Choroid plexus epithelial cell (primary cell): Measurements from ENCODE around the gene COQ9.
"Not testable (repeated sequence)": the region's sequence is repeated elsewhere in the genome, so short reads cannot be mapped to it uniquely, and the experiment has no call there.

Source experiments
- DNase-seq: peaks from one replicate; pipeline ENCODE4 v3.0.0-alpha.2; 2010; ENCODE audit warnings: low read depth
- H3K4me3 ChIP-seq: 2 replicates; pipeline ENCODE4 v1.5.1; 2011; ENCODE audit warnings: low read depth, mild to moderate bottlenecking, control low read depth, low read length, moderate library complexity
- TF ChIP-seq, protein P1 (sequence below): conservative IDR thresholded peaks from 2 replicates; pipeline ENCODE4 v1.5.1; 2011; ENCODE audit warnings: low read depth, mild to moderate bottlenecking, control low read depth, inconsistent platforms, low read length, moderate library complexity

The COQ9 gene

DNA sequence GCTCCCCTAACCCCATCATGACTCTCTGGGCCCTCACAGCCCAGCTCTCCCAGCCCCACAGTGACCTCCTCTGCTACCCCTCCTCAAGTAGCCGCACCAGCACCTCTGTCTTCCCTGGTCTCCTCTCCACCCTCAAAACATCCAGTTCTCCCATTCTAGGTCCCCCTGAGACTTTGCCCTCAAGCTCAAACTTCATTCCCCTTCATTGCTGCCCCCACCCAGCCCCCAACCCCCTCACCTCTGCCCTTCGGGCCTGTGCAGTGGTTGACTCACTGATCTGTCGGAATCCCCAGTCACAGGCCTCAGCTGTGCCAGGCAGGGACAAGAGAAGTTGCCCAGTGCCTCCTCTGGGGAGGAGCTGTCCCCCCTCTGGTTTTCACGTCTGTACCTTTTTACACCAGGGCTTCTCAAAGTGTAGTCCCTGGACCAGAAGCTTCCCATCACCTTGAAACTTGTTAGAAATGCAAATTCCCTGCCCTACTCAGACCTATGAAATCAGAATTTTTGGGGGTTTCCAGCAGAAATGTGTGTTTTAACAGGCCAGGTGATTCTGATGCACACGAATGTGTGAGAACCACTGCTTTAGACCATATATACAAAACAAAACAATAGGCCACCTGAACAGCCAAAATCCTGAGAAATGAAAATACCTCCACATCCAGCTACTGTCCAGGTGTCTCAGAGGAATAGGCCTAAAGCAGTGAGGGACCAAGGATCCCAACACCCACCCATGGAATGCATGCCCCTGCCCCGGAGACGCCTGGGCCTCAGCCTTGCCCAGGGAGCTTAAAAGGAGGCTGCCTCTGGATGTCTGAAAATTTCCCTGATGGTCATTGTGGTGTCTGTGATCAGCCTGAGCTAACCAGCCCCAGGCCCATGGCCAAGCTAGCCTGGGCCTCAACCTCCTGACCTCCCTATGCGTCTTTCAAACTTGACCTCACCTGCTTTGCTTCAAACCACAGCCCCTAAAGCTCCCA, 39.9 kb downstream of the COQ9 start:
- DNase-seq, result no peak
- TF ChIP-seq, protein P1, sequence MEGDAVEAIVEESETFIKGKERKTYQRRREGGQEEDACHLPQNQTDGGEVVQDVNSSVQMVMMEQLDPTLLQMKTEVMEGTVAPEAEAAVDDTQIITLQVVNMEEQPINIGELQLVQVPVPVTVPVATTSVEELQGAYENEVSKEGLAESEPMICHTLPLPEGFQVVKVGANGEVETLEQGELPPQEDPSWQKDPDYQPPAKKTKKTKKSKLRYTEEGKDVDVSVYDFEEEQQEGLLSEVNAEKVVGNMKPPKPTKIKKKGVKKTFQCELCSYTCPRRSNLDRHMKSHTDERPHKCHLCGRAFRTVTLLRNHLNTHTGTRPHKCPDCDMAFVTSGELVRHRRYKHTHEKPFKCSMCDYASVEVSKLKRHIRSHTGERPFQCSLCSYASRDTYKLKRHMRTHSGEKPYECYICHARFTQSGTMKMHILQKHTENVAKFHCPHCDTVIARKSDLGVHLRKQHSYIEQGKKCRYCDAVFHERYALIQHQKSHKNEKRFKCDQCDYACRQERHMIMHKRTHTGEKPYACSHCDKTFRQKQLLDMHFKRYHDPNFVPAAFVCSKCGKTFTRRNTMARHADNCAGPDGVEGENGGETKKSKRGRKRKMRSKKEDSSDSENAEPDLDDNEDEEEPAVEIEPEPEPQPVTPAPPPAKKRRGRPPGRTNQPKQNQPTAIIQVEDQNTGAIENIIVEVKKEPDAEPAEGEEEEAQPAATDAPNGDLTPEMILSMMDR, result no peak
- H3K4me3 ChIP-seq, result peak overlapping the region; percentile 72

DNA sequence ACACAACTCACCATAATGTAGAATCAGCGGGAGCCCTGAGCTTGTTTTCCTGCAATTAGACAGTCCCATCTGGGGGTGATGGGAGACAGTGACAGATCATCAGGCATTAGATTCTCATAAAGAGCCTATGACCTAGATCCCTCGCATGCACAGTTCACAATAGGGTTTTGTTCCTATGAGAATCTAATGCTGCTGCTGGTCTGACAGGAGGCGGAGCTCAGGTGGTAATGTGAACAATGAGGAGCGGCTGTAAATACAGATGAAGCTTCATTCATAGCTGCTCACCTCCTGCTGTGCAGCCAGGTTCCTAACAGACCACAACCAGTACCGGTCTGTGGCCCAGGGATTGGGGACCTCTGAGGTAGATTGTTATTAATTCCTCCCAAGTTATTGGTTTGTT, 42.0 kb downstream of the COQ9 start:
- no peak for DNase-seq
- TF ChIP-seq, protein P1, result no peak
- H3K4me3 ChIP-seq, result no peak overlapping the region

DNA sequence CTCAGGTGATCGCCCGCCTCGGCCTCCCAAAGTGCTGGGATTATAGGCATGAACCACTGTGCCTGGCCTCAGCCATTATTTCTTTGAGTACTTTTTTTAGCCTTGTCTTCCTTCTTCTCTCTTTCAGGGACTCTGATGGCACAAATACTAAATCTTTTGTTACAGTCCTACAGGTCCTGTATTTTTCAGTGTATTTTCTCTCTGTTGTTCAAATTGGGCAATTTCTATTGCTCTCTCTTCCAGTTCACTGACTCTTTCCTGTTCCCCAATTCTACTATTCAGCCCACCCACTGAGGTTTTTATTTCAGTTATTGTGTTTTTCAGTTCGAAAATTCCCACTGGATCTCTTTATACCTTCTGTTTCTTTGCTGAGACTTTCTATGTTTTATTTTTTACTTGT, 46.5 kb downstream of the COQ9 start:
- DNase-seq, result no peak
- TF ChIP-seq, protein P1, result no peak
- no peak overlapping the region for H3K4me3 ChIP-seq

DNA sequence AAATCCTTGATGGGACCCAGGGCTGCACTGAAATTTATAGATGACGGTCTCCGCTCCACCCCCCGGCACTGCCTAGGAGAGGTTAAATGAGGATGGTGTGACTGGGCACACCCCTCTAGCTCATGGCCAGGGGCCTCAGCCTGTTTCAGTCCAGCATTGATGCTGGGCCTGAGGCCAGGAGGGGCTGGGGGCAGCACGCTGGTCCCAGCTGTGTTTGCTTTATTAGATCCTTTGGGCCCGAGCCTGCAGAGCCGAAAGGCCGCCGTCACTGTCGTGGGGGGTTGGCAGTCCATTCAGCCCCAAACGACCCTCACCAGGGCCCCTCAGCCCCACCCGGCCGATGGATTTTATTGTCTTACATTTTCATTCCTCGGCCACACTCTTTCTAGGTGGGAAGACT, 49.8 kb downstream of the COQ9 start:
- no peak for DNase-seq
- H3K4me3 ChIP-seq, result no peak overlapping the region
- TF ChIP-seq, protein P1, result no peak

DNA sequence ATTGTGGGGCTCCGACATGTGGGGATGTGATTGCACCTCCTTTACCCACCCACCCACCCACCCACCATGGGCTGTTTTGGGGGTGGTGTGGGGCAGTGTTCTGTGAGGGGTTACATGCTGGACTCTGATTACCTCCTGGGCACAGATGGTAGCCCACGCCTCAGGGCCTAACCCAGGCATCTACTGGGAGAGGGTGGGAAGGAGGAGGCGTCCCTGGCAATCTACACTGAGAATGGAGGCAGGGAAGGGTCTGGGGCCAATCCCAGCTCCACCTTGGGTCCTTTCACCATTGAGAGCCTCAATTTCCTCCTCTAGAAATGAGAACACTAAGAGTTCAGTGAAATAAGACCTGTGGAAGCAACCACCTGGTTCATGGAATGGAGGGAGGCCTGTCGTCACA, 50.8 kb downstream of the COQ9 start:
- TF ChIP-seq, protein P1, result no peak

DNA sequence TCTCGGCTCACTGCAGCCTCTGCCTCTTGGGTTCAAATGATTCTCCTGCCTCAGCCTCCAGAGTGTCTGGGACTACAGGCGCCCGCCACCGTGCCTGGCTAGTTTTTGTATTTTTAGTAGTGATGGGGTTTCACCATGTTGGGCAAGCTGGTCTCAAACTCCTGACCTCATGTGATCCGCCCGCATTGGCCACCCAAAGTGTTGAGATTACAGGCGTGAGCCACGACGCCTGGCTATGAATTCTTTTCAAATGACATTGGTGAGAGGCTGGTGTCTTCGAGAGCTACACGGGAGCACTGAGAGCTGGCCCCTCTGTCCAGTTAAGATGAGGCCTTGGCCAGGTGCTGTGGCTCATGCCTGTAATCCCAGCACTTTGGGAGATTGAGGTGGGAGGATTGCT, 52.7 kb downstream of the COQ9 start:
- not testable (repeated sequence) for H3K4me3 ChIP-seq

More for the DNA sequence above, 50.8 kb downstream of the COQ9 start:
- no peak for DNase-seq
- no peak overlapping the region for H3K4me3 ChIP-seq

DNA sequence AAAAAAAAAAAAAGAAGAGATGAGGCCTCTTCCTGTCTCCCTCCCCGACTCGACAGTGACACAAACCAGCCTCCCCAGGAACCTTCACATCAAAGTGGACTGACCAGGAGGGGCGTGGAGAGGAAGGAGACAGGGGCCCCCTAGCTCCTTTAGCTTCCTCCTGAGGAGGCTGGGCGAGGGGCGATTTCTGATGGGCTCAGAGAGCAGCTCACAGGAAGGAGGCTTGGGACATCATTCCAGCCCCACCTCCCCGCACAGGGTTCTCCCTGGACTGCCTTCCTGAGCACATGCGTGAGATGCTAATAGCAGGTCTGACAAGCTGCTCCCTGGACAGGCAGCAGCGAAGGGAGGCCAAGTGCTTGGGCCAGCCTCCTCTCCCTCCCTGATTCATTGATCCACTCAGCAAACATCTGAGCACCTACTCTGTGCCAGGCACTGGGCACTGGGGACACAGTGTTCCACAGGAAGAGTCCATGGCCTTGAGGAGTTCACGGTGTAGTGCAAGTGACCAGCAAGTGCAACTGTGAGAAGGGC, 53.4 kb downstream of the COQ9 start:
- no peak overlapping the region for H3K4me3 ChIP-seq
- TF ChIP-seq, protein P1, result no peak
- DNase-seq, result no peak

More for the DNA sequence above, 52.7 kb downstream of the COQ9 start:
- DNase-seq, result not testable (repeated sequence)
